ENCODE data around the gene RIPOR3. TPM values are rescaled to one million over a fixed set of nuclear protein-coding genes. Genes with fewer than 3 reads are reported as not detected.
A peak's percentile ranks its signal among the peaks of the same experiment; 100 is the strongest.
"Not testable (repeated sequence)": the region's sequence is repeated elsewhere in the genome, so short reads cannot be mapped to it uniquely, and the experiment has no call there.

RIPOR3 gene
- total RNA-seq, 1 experiment from 2014 or later: 1.8 TPM

DNA sequence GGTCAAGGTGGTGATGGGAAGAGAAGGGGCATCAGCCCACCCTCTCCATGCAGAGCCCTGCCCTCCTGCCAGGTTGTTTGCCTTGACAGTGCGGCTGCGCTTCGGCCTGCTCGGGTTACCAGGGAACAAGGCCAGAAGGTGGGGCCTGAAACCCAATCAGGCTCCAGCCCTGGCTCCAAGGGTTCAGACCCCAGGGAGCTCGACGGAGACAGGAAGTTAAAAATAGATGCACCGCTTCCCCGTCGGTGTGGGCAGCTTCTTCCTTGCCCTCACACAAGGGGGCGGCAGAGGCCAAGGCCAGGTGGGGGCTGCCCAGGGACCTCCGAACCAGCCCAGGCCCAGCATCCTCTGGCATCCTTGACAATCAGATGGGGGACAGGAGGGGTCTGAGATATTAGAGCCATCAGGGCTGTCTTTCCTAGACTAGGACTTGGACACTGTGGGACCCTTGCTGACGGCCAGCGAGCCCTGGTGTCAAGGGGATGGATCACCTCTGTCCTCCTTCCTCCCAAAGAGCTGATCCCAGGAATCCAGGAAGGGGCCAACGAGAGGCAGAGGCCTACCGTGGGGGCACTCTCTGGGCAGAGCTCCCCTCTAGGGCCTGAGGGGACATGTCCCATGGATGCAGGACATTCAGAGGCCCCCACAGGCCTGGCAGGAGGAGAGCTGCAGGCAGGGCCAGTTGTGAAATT is 65.2 kb downstream of the RIPOR3 start:
- H3K4me1 ChIP-seq (replicated peaks): peaks cover 10% of the 10 kb centered on the region; the same call in 1 of the 2 replicates
- H3K27me3 ChIP-seq (replicated peaks): no peaks in the 10 kb centered on the region
- peaks cover 3% of the 10 kb centered on the region; the same call in 1 of the 2 replicates for H3K36me3 ChIP-seq
- no peak overlapping the region for H3K27ac ChIP-seq
- H3K4me3 ChIP-seq: no peak overlapping the region
- no peaks in the 10 kb centered on the region for H3K9me3 ChIP-seq (replicated peaks)
- peak; percentile 70 to 78 for DNase-seq (ENCODE audit: low read depth in 1 of 2, low spot score in 2 of 2)

DNA sequence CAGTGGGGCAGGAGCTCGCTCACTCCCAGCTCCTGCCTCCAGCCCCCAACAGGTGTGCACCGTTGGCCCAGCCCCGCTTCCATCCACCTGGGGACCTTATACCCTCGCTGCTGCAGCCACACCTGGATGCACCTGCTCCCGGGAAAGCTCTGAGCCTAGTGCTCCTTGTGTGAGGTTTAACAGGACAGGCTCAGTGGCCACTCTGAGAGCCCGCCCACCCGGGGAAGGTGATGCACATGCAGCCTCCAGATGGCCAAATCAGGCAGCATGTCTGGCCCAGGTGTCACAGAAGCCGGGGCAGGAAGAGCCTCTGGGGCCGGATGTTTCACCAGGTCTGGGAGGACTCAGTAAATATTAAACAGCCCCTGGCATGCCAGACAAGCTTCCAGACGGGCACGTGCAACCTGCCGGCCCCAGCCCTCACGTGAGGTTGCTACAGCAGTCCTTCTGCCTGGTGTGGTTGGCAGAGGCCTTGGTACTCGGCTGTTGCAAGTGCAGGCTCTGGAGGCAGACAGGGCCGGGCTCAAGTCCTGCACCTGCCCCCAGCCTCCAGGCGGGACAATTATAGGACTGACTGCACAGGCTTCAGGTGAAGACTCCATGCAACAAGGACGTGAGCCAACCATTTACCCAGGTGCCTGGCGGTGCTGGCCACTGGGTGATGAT is 66.9 kb downstream of the RIPOR3 start:
- Histone ChIP-seq H3K4me3 (no peak overlapping the region), H3K9me3 (replicated peaks) (no peaks in the 10 kb centered on the region), H3K27ac (no peak overlapping the region), H3K36me3 (peaks cover 2% of the 10 kb centered on the region; the same call in 1 of the 2 replicates), H3K27me3 (replicated peaks) (no peaks in the 10 kb centered on the region), H3K4me1 (replicated peaks) (peaks cover 7% of the 10 kb centered on the region; the same call in 1 of the 2 replicates)
- no peak for DNase-seq (ENCODE audit: low read depth in 1 of 2, low spot score in 2 of 2)

DNA sequence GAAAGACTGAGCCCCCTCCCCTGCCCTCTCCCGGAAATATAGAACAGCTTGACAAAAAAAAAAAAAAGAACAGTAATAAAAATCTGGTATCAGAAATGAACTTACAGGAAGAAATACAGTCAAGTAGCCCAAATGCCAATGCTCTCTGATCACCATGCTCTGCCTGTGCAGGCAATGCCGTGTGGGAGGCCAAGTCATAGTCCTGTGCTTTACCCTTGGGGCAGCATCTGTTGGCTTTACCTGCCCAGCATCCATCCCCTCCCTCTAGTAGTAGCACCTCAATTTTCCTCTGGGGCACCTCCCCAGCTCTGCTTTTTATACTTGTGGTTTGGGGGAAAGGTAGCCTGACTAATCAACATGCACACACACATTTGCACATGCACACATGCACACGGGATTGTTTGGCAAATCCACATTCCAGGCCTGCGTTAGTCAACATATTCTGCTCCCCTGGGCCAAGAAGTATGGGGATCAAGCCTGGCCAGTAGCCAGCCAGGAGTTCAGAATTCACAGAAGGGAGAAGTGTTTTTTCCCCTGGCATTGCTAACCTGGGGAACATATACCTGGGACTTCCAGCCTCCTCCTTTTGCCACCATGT is 70.2 kb downstream of the RIPOR3 start:
- H3K27ac ChIP-seq: no peak overlapping the region
- H3K36me3 ChIP-seq: no peaks in the 10 kb centered on the region
- no peaks in the 10 kb centered on the region for H3K9me3 ChIP-seq (replicated peaks)
- peaks cover 4% of the 10 kb centered on the region; the same call in 1 of the 2 replicates for H3K4me1 ChIP-seq (replicated peaks)
- H3K4me3 ChIP-seq: no peak overlapping the region
- no peak for DNase-seq (ENCODE audit: low read depth in 1 of 2, low spot score in 2 of 2)
- no peaks in the 10 kb centered on the region for H3K27me3 ChIP-seq (replicated peaks)

DNA sequence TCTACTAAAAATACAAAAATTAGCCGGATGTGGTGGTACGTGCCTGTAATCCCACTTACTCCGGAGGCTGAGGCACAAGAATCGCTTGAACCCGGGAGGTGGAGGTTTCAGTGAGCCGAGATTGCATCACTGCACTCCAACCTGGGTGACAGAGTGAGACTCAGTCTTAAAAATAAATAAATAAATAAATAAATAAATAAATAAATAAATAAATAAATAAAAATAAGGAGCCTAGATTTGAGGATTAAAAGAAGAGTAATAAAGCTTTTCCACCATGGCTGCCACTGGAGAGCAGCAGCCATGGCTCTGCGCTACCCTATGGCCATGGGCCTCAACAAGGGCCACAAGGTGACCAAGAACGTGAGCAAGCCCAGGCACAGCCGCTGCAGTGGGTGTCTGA is 70.9 kb downstream of the RIPOR3 start:
- H3K27me3 ChIP-seq (replicated peaks); H3K9me3 ChIP-seq (replicated peaks); H3K36me3 ChIP-seq; H3K27ac ChIP-seq; DNase-seq (ENCODE audit: low read depth in 1 of 2, low spot score in 2 of 2); H3K4me3 ChIP-seq; H3K4me1 ChIP-seq (replicated peaks): not testable (repeated sequence)

DNA sequence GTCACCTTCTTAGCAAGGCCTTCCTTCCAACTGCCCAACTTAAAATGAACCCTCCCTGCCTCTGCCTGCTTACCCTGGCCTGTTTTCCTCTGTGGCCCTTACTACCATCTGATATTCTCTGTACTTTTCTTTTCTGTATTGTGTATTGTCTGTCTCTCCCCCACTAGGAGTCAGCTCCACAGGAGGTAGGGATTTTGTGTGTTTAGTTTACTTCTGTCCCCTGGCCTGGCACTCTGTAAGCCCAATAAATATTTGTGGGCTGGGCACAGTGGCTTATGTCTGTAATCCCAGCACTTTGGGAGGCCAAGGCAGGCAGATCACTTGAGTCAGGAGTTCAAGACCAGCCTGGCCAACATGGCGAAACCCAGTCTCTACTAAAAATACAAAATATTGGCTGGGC is 72.8 kb downstream of the RIPOR3 start:
- no peaks in the 10 kb centered on the region for H3K36me3 ChIP-seq
- no peak overlapping the region for H3K27ac ChIP-seq
- no peaks in the 10 kb centered on the region; the same call in 1 of the 2 replicates for H3K4me1 ChIP-seq (replicated peaks)
- no peaks in the 10 kb centered on the region for H3K27me3 ChIP-seq (replicated peaks)
- no peak for DNase-seq (ENCODE audit: low read depth in 1 of 2, low spot score in 2 of 2)
- H3K9me3 ChIP-seq (replicated peaks): no peaks in the 10 kb centered on the region
- no peak overlapping the region for H3K4me3 ChIP-seq

DNA sequence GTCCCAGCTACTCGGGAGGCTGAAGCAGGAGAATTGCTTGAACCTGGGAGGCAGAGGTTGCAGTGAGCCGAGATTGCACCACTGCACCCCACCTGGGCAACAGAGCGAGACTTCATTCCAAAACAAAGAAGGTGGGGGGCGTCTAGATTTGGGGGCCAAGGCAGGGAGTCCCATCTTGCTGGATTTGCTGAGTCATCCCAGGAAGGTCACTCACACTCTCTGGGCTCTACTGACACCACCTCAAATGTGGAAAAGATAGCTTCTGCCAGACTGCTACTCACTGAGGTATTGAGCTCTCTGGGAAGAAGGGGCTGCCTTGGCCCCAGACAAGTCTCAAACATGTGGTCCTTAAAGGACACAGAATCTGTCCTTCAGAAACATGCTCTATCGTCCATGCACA is 74.3 kb downstream of the RIPOR3 start:
- Histone ChIP-seq H3K4me1 (replicated peaks) (no peaks in the 10 kb centered on the region; the same call in 1 of the 2 replicates), H3K36me3 (no peaks in the 10 kb centered on the region), H3K27me3 (replicated peaks) (no peaks in the 10 kb centered on the region), H3K27ac (no peak overlapping the region), H3K4me3 (no peak overlapping the region), H3K9me3 (replicated peaks) (no peaks in the 10 kb centered on the region)
- DNase-seq (ENCODE audit: low read depth in 1 of 2, low spot score in 2 of 2): no peak

DNA sequence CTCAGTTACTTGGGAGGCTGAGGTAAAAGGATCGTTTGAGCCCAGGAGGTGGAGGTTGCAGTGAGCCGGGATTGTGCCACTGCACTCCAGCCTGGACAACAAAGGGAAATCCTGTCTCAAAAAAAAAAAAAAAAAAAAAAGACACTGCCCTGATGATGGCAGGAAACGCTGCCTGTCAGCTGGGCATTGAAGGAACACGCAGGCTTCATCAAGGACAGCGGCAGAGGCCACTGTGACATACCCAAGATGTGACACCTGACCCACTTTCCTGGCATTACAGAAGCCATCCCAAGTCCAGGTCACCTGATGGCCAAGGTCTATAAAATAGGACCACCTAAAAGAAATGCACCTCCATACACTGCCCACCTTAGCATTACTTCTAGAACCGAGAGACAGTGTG is 75.9 kb downstream of the RIPOR3 start:
- Histone ChIP-seq H3K27me3 (replicated peaks) (no peaks in the 10 kb centered on the region), H3K36me3 (no peaks in the 10 kb centered on the region), H3K4me3 (no peak overlapping the region), H3K4me1 (replicated peaks) (no peaks in the 10 kb centered on the region; the same call in 1 of the 2 replicates), H3K9me3 (replicated peaks) (no peaks in the 10 kb centered on the region), H3K27ac (no peak overlapping the region)
- DNase-seq (ENCODE audit: low read depth in 1 of 2, low spot score in 2 of 2): no peak

DNA sequence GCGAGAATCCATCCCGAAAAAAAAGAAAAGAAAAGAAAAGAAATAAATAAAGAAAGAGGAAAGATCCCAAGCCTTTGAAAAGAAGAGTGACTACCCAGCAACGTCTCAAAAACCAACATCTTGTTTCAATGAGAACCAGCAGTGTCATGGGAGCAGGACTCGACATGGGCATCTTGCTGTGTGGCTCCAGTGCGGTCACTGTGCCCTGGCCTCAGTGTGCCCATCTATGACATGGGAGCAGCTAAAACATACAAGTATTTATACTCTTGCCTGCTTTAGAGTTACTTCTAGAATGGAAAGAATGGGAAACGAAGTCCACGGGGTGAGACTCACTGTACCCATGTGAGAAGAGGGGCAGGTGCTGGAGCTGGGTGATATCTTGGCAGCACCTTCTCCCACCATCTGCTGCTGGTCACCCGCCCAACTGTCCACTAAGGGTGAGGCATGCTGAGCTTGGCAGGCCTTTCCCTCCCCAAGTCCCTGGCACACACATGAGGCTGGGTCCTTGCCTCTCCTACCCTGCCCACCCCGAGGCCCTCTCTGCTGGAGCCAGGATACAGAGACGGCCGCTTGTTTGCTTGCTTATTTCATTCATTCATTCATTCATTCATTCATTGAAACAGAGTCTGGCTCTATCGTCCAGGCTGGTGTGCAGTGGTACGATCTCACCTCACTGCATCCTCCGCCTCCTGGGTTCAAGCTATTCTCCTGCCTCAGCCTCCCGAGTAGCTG is 77.7 kb downstream of the RIPOR3 start:
- Histone ChIP-seq H3K36me3 (no peaks in the 10 kb centered on the region), H3K9me3 (replicated peaks) (no peaks in the 10 kb centered on the region), H3K27ac (no peak overlapping the region), H3K27me3 (replicated peaks) (no peaks in the 10 kb centered on the region), H3K4me3 (no peak overlapping the region), H3K4me1 (replicated peaks) (no peaks in the 10 kb centered on the region; the same call in 1 of the 2 replicates)
- DNase-seq (ENCODE audit: low read depth in 1 of 2, low spot score in 2 of 2): no peak

DNA sequence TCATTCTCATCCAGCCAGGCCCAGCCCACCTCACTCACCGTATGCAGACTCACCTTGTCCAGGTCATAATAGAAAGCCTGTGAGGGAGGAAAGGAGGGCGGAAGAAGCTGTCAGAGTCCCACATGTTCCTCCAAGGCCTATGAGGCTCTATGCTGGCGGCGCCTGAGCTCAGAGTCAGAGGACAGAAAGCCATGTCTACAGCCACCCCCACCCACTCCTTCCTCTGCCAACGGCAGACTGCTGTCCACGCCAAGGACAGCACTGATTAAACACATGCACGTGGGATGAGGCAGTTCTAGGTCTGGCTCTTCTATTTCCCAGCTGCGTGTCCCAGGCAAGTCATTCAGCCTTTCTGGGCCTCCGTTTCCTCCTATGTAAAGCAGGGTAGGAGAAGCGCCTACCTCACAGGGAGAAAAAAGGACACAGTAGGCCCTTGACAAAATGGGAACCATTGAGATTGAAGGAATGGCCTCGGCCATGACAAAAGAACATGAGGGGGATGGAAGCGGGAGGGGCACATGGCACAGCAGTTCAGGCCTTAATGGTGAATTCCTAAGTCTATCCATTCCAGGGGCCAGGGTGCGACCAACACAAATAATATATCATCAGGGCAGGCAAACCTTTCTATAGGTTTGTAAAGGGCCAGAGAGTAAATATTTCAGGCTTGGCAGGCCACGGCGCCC is 80.1 kb downstream of the RIPOR3 start:
- Histone ChIP-seq H3K36me3 (no peaks in the 10 kb centered on the region), H3K27ac (no peak overlapping the region), H3K4me1 (replicated peaks) (no peaks in the 10 kb centered on the region), H3K4me3 (no peak overlapping the region), H3K27me3 (replicated peaks) (no peaks in the 10 kb centered on the region), H3K9me3 (replicated peaks) (no peaks in the 10 kb centered on the region)
- DNase-seq (ENCODE audit: low read depth in 1 of 2, low spot score in 2 of 2): no peak

DNA sequence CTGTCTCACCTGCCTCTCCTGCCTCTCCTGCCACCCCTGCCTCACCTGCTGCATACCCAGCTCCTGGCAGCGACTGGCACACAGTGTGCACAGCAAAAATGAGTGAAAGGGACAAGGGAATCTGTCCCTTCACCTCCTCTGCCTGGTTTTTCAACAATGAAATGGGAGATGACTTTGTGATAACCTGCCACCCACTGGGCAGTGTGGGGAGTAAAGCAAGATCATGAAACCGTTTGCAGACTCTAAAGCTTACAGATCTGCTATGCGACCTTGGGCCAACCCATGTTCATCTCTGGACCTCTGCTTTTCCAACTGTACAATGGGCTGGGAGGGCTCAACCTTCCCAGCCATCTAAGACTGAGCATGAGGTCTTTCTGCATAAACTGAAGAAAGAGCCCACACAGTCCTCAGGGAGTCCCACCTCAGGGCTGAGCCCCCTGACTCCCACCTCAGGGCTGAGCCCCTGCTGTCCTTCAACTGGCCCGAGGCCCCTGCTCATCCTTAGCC is 81.1 kb downstream of the RIPOR3 start:
- Histone ChIP-seq H3K4me1 (replicated peaks) (no peaks in the 10 kb centered on the region), H3K4me3 (no peak overlapping the region), H3K27ac (no peak overlapping the region), H3K27me3 (replicated peaks) (no peaks in the 10 kb centered on the region), H3K9me3 (replicated peaks) (no peaks in the 10 kb centered on the region), H3K36me3 (no peaks in the 10 kb centered on the region)
- DNase-seq (ENCODE audit: low read depth in 1 of 2, low spot score in 2 of 2): no peak

DNA sequence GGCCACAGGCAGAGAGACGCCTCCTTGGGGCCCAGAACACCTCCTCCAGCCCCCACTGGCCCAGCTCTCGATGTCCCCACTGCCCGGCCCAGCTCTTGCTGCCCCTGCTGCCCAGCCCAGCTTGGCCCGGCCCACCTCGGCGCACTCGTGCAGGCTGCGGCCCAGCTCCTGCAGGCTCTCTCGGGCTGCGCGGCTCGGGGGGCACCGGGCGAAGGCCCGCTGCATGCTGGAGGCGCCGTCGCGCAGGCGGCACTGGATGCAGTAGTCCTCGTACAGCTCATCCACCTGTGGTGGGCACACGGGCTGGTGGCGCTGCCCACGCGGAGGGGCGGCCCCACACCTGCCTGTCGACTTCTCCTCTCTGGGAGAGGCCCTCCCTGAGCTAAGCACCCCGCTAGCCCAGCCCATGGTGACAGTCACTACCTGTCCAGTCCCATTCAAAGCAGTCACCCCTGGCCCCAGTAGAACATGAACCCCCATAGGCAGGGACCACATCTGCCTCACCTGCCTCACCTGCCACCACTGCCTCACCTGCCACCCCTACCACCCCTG is 81.8 kb downstream of the RIPOR3 start:
- DNase-seq (ENCODE audit: low read depth in 1 of 2, low spot score in 2 of 2): no peak
- Histone ChIP-seq H3K4me3 (no peak overlapping the region), H3K27me3 (replicated peaks) (no peaks in the 10 kb centered on the region), H3K27ac (no peak overlapping the region), H3K36me3 (no peaks in the 10 kb centered on the region), H3K4me1 (replicated peaks) (no peaks in the 10 kb centered on the region), H3K9me3 (replicated peaks) (no peaks in the 10 kb centered on the region)

DNA sequence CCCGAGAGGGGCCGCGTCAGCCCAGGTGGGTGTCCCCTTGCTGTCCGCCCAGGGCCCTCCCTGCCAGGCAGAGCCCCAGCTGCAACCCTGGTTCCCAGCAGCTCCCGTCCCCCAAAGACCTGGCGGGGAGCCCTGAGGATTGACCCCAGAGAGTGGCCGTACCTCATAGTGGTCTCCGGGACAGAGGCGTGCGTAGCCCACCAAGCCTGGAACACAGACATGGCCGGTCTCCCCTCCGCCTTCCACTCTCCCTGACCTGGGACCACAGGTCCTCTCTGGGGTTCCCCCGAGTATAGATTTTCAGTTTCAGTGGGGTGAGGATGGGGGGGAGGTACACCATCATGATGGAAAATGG is 82.6 kb downstream of the RIPOR3 start:
- no peak for DNase-seq (ENCODE audit: low read depth in 1 of 2, low spot score in 2 of 2)
- Histone ChIP-seq H3K9me3 (replicated peaks) (no peaks in the 10 kb centered on the region), H3K27me3 (replicated peaks) (no peaks in the 10 kb centered on the region), H3K4me3 (no peak overlapping the region), H3K4me1 (replicated peaks) (no peaks in the 10 kb centered on the region), H3K36me3 (no peaks in the 10 kb centered on the region), H3K27ac (no peak overlapping the region)

All from SJSA1 (cell line).